NT2/D1 (cell line): ENCODE data around the gene VPREB3.

Experiments used
- DNase-seq: peaks from one replicate; pipeline ENCODE4 v3.0.0-alpha.2; 2011; ENCODE audit warnings: low read depth, low spot score
- H3K27me3 ChIP-seq: 2 replicates; pipeline ENCODE4 v1.6.0; 2011; ENCODE audit warnings: mild to moderate bottlenecking; ENCODE audit not compliant: insufficient read length, insufficient read depth
- H3K36me3 ChIP-seq: 2 replicates; pipeline ENCODE4 v1.6.1; 2011; ENCODE audit warnings: mild to moderate bottlenecking, low read length, mixed read lengths; ENCODE audit not compliant: insufficient read depth, insufficient read length
- H3K4me1 ChIP-seq: 2 replicates; pipeline ENCODE4 v1.5.1; 2011; ENCODE audit not compliant: insufficient read depth, insufficient read length
- H3K4me3 ChIP-seq: 2 replicates; pipeline ENCODE4 v1.5.1; 2011; ENCODE audit warnings: low read depth; ENCODE audit not compliant: insufficient read length
- H3K9ac ChIP-seq: 2 replicates; pipeline ENCODE4 v1.6.0; 2011; ENCODE audit warnings: low read depth; ENCODE audit not compliant: insufficient read length
- H3K9me3 ChIP-seq: 2 replicates; pipeline ENCODE4 v1.5.1; 2011; ENCODE audit warnings: mild to moderate bottlenecking, low read length; ENCODE audit not compliant: insufficient read depth
- SUZ12 ChIP-seq: IDR thresholded peaks from 2 replicates; pipeline ENCODE4 v1.6.1; 2011; ENCODE audit not compliant: insufficient read length, insufficient read depth; ENCODE audit errors: extremely low read depth
- YY1 ChIP-seq: IDR thresholded peaks from 2 replicates; pipeline ENCODE4 v1.6.1; 2011; ENCODE audit not compliant: insufficient read length, insufficient read depth
- ZNF274 ChIP-seq: IDR thresholded peaks from 2 replicates; pipeline ENCODE4 v1.6.1; 2011; ENCODE audit warnings: mild to moderate bottlenecking, low read depth, low read length

Gene VPREB3

DNA sequence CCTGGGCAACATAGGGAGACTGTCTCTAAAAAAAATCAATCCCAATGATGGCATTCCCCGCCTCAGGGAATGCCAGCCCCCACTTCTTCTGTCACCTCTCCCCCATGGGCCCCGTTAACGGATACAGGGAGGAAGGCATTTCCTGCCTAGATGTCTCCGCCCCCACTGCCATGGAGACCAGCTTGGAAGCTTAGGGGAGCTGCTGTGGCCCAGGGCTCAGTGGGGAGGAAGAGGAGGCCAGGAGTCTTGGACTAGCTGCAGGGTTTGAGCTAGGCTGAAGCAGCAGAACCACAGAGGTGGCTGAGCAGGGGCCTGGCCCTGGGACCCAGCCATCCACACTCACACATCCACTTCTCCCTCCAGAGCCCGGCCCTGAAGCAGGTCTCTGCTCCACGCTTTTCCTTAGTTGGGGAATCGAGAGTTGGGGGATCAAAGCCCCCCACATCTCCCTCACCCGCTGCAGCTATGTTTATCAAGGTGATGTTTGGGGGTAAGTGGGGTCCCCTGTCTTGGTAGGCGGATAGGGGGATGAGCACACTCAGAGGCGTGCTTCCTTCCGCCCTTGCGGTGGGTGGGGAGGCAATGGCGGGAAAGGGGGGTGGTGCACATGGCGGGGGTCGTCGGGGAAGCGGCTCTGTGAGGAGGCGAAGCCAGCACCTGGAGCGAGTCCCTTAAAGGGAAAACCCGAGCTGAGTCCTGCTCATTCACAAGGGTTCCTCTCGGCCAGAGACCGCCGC lies 8.8 kb upstream of the VPREB3 start, which contains the start of gene C22orf15:
TSS of gene C22orf15 (plus strand) at position 149 of the 737 bp plus-strand sequence. CDS start at position 466, 317 bp downstream.
- no peaks in the 10 kb centered on the region for H3K27me3 ChIP-seq
- H3K4me3 ChIP-seq: no peak within 1 kb of the TSS
- no peaks in the 10 kb centered on the region for H3K9me3 ChIP-seq
- H3K4me1 ChIP-seq: peaks cover 9% of the 10 kb centered on the region
- TF ChIP-seq SUZ12: no peak
- no peak for DNase-seq
- no peak within 1 kb of the TSS for H3K9ac ChIP-seq
- H3K36me3 ChIP-seq: peaks cover 20% of the 10 kb centered on the region

DNA sequence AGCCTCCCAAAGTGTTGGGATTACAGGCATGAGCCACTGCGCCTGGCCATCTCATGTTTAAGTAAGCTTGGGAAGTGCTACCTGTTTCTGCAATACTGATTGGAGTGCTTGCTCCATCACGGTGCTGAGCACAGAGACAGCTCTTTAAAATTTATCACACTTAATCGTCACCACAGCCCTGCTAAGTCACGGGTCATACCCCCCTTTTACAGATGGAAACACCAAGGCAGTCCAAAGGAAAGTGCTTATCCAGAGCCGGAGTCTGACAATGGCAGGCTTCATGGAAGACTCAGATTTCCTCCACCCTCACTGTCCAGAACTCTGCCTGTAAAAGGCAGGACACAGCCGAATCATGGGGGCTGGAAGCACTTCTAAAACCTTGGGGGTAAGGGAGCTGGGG lies 5.8 kb upstream of the VPREB3 start:
- DNase-seq: no peak
- Histone ChIP-seq H3K4me3 (no peak overlapping the region), H3K4me1 (peaks cover 9% of the 10 kb centered on the region), H3K27me3 (no peaks in the 10 kb centered on the region), H3K9me3 (no peaks in the 10 kb centered on the region), H3K9ac (no peak overlapping the region), H3K36me3 (peaks cover 13% of the 10 kb centered on the region)
- TF ChIP-seq YY1 (no peak), ZNF274 (no peak), SUZ12 (no peak)

DNA sequence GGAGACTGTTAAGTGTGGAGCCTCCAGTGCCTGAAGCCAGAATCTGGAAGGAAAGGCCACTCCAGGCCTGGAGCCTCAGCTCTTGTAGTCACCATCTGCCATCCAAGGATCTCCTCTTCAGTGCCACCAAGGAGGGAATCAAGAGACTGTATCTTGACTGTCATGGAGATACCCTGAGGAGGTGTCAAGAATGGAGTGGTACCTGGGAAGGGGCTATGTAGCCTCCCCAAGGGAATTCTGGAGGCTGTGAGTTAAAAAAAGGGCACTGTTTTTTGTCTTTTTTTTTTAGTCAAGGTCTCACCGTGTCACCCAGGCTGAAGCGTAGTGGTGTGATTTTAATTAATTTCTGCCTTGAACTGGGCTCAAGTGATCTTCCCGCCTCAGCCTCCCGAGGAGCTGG lies 5.3 kb upstream of the VPREB3 start:
- no peaks in the 10 kb centered on the region for H3K27me3 ChIP-seq
- H3K4me3 ChIP-seq: no peak overlapping the region
- TF ChIP-seq ZNF274 (no peak), SUZ12 (no peak)
- no peak for DNase-seq
- H3K4me1 ChIP-seq: peaks cover 7% of the 10 kb centered on the region
- H3K9me3 ChIP-seq: no peaks in the 10 kb centered on the region
- H3K36me3 ChIP-seq: peaks cover 8% of the 10 kb centered on the region
- no peak overlapping the region for H3K9ac ChIP-seq

DNA sequence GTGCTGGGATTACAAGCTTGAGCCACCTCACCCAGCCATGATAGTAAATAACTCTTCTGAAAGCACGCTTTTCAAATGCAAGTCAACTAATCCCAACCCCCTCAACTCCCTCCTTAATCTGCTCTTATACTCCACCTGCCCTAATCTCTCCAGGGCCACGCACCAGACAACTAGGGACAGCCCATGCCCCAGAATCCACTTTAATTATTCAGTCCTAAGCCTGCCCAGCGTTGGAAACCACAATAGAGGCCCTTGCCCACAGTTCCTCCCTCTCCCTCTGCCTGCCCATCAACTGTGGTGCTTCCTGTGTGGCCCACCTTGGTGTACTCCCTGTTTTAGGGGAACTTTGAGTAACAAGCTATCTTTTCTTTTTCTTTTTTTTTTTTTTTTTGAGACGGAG lies 2.7 kb upstream of the VPREB3 start:
- H3K9ac ChIP-seq: no peak overlapping the region
- no peak for TF ChIP-seq ZNF274
- no peak for TF ChIP-seq SUZ12
- TF ChIP-seq YY1: no peak
- no peaks in the 10 kb centered on the region for H3K36me3 ChIP-seq
- no peak overlapping the region for H3K4me3 ChIP-seq
- DNase-seq: no peak
- no peaks in the 10 kb centered on the region for H3K9me3 ChIP-seq
- no peaks in the 10 kb centered on the region for H3K27me3 ChIP-seq
- H3K4me1 ChIP-seq: peaks cover 7% of the 10 kb centered on the region

DNA sequence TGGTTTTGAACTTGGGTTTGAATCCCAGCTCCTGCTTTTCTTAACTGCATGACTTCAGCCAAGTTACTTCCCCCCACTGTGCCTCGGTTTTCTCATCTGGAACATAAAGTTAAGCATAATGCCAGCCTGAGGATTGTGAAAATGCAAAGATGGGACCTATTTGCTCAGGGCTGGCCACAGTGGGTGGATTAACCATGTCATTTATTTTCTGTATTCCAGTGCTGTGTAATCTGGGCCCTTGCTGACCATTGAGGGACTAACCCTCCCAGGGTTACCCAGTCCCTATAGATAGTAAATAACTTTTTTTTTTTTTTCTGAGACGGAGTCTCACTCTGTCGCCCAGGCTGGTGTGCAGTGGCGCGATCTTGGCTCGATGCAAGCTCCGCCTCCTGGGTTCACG lies 1.5 kb upstream of the VPREB3 start:
- DNase-seq: no peak
- Histone ChIP-seq H3K4me1 (peaks cover 7% of the 10 kb centered on the region), H3K36me3 (no peaks in the 10 kb centered on the region), H3K9ac (no peak overlapping the region), H3K9me3 (no peaks in the 10 kb centered on the region), H3K27me3 (no peaks in the 10 kb centered on the region), H3K4me3 (no peak overlapping the region)
- no peak for TF ChIP-seq YY1
- no peak for TF ChIP-seq ZNF274
- TF ChIP-seq SUZ12: no peak

DNA sequence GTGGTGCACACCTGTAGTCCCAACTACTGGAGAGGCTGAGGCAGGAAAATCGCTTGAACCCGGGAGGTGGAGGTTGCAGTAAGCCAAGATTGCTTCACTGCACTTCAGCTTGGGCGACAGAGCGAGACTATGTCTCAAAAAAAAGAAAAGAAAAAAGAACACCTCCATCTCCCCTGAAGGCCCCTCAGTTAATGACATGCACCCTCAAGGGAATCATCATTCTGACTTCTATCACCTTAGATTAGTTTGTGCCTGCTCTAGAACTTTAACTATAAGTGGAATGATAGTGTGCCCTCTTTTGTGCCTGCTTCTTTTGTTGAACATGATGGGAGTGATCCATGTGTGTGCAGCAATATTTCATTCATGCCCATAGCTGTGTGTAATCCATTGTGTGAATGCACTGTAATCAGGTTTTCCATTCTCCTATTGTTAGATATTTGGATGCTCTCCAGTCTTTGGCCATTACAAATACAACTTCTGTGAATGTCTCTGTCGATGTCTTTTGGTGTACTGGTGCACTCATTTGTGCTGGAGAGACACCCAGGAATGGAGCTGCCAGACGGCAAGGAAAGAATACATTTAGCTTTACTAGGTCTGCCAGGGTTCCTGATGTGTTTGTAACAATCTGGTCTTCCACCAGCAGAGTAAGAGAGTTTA lies 883 bp upstream of the VPREB3 start:
- H3K36me3 ChIP-seq: no peaks in the 10 kb centered on the region
- peaks cover 7% of the 10 kb centered on the region for H3K4me1 ChIP-seq
- no peak overlapping the region for H3K9ac ChIP-seq
- no peak overlapping the region for H3K4me3 ChIP-seq
- H3K27me3 ChIP-seq: no peaks in the 10 kb centered on the region
- H3K9me3 ChIP-seq: no peaks in the 10 kb centered on the region
- no peak for DNase-seq
- TF ChIP-seq ZNF274 (no peak), YY1 (no peak), SUZ12 (no peak)

DNA sequence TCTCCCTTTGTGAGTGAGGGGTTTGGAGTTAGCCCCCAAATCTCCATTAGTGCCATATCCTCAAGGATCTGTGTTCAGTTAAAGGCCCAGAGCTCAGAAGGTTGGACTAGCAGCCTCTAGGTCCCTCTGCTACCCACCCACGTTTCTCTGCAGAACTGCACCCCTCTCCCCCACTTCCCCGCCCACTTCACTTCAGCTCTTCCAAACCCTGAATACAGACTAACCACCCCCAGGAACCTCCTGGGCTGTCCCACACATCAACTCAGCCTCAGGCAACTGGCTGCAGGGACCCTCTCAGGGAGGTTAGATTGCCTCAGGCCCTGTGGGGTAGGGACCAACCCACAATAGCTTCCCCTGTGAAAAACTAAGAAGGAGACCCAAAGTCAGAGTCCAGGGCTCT lies 840 bp downstream of the VPREB3 start:
- TF ChIP-seq YY1: no peak
- H3K27me3 ChIP-seq: no peaks in the 10 kb centered on the region
- peaks cover 7% of the 10 kb centered on the region for H3K4me1 ChIP-seq
- H3K9ac ChIP-seq: no peak overlapping the region
- H3K36me3 ChIP-seq: no peaks in the 10 kb centered on the region
- no peak for DNase-seq
- H3K9me3 ChIP-seq: no peaks in the 10 kb centered on the region
- no peak overlapping the region for H3K4me3 ChIP-seq

DNA sequence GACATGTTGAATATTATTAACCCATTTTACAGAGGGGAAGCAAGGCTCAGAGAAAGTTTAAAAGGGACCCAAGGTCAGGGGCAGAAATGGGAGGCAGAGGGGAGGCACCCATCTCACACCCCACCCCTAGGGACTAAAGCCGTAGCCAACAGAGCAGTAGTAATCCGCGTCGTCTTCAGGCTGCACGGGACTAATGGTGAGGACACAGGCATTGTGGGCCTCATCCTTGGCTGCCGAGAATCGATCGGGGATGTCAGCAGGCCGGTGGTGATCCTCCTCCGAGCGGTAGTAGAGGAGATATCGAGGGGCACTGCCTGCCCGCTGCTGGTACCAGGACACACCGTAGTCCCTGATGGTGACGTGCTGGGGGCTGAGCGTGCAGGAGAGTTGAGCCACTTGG lies 1.5 kb downstream of the VPREB3 start:
- no peak for TF ChIP-seq YY1
- TF ChIP-seq ZNF274: no peak
- TF ChIP-seq SUZ12: no peak
- Histone ChIP-seq H3K4me3 (no peak overlapping the region), H3K4me1 (peaks cover 7% of the 10 kb centered on the region), H3K9me3 (no peaks in the 10 kb centered on the region), H3K9ac (no peak overlapping the region), H3K27me3 (no peaks in the 10 kb centered on the region), H3K36me3 (no peaks in the 10 kb centered on the region)
- DNase-seq: no peak
